Kidney epithelial cell (primary cell): ENCODE results near the gene RXYLT1. TPM values are rescaled to one million over a fixed set of nuclear protein-coding genes. Genes with fewer than 3 reads are reported as not detected.

Experiments
- DNase-seq: peaks from one replicate; pipeline ENCODE4 v3.0.0-alpha.2; 2010; ENCODE audit warnings: low read depth
- H3K27me3 ChIP-seq: 2 replicates; pipeline ENCODE4 v1.6.0; 2011; ENCODE audit warnings: low read length; ENCODE audit not compliant: control insufficient read depth, insufficient read depth
- H3K36me3 ChIP-seq: 2 replicates; pipeline ENCODE4 v1.5.1; 2011; ENCODE audit warnings: low read length; ENCODE audit not compliant: control insufficient read depth, insufficient read depth
- H3K4me3 ChIP-seq: 2 replicates; pipeline ENCODE4 v1.5.1; 2011; ENCODE audit warnings: low read depth, mild to moderate bottlenecking, control low read depth, low read length
- total RNA-seq: library from RNA; depleted of rRNA; stranded (reverse); fragments of >200 nt; gene quantifications from 2 replicates; pipeline ENCODE4 v1.2.3, GENCODE V29; 2015
- TF ChIP-seq, protein P1 (sequence below): IDR thresholded peaks from 2 replicates; pipeline ENCODE4 v1.5.1; 2011; ENCODE audit warnings: mild to moderate bottlenecking, moderate library complexity, low read length, control low read depth, inconsistent platforms; ENCODE audit not compliant: insufficient read depth, poor library complexity, severe bottlenecking

RXYLT1 gene
- total RNA-seq, 1 donor from 2014 or later, result 21.1 TPM

DNA sequence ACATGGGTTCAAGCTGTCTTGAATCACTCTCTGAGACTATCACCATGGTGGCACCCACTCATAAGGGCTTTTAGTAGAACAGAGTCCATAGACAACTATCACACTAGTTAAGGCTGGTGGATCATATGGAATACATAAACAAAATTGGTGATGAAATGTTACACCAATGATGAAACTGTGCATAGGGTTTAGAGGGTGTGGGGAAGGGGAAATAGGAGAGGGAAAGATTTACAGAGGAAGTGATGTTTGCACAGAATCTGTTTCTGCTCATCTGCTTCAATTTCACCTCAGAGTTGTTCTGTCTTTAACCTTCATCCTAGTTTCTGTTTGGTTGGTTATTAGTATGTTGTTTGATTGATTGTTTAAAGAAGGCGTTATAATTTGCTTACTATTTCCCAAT lies 2.4 kb upstream of the RXYLT1 start:
- TF ChIP-seq, protein P1, sequence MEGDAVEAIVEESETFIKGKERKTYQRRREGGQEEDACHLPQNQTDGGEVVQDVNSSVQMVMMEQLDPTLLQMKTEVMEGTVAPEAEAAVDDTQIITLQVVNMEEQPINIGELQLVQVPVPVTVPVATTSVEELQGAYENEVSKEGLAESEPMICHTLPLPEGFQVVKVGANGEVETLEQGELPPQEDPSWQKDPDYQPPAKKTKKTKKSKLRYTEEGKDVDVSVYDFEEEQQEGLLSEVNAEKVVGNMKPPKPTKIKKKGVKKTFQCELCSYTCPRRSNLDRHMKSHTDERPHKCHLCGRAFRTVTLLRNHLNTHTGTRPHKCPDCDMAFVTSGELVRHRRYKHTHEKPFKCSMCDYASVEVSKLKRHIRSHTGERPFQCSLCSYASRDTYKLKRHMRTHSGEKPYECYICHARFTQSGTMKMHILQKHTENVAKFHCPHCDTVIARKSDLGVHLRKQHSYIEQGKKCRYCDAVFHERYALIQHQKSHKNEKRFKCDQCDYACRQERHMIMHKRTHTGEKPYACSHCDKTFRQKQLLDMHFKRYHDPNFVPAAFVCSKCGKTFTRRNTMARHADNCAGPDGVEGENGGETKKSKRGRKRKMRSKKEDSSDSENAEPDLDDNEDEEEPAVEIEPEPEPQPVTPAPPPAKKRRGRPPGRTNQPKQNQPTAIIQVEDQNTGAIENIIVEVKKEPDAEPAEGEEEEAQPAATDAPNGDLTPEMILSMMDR, result no peak
- Histone ChIP-seq H3K36me3 (no peaks in the 10 kb centered on the region), H3K4me3 (no peak overlapping the region), H3K27me3 (no peaks in the 10 kb centered on the region)
- DNase-seq, result no peak

DNA sequence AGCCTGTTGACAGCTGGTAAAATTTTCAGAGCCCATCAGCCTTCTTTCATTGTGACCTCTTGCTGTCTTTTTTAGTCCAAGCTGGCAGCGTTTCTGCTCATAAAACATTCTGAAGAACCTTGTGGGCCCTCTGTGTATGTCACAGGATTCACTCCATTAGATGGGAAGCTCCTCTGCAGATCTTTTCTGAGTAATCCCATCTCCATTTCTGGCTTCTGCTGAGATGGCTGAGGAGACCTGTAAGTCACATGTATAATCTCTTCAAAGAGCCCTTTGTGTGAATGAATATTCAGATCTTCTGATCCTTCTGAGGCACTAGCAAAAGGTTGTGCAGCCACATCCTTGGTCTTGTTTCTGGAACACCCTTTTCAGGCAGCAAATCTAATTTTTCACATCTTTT lies 2.8 kb downstream of the RXYLT1 start:
- Histone ChIP-seq H3K27me3 (no peaks in the 10 kb centered on the region), H3K4me3 (no peak overlapping the region), H3K36me3 (peaks cover 4% of the 10 kb centered on the region)
- TF ChIP-seq, protein P1, result no peak
- DNase-seq, result no peak

DNA sequence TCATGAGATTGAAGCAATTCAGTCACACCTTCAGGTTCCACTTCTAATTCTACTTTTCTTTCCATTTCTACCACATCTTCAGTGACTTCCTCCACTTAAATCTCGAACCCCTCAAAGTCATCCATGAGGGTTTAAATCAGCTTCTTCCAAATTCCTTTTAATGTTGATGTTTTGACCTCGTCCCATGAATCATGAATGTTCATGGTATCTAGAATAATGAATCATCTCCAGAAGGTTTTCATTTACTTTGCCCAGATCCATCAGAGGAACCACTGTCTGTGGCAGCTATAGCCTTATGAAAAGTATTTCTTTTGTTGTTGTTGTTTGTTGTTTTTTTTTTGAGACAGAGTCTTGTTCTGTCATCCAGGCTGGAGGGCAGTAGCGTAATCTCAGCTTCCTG lies 7.6 kb downstream of the RXYLT1 start:
- H3K4me3 ChIP-seq, result no peak overlapping the region
- H3K27me3 ChIP-seq, result no peaks in the 10 kb centered on the region
- no peak for DNase-seq
- H3K36me3 ChIP-seq, result peaks cover 4% of the 10 kb centered on the region
- TF ChIP-seq, protein P1, result no peak

DNA sequence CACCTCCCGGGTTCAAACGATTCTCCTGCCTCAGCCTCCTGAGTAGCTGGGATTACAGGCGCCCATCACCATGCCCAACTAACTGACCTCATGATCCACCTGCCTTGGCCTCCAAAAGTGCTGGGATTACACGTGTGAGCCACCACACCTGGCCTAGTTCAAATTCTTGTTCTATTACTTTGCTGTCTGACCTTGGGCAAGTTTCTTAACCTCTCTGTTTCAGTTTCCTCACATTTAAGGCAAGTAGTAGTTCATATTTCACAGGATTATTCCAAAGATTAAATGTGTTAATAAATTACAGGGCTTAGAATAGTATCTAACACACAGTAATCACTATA lies 10.9 kb downstream of the RXYLT1 start:
- no peaks in the 10 kb centered on the region for H3K27me3 ChIP-seq
- TF ChIP-seq, protein P1, result no peak
- H3K4me3 ChIP-seq, result no peak overlapping the region
- H3K36me3 ChIP-seq, result peaks cover 4% of the 10 kb centered on the region
- no peak for DNase-seq

DNA sequence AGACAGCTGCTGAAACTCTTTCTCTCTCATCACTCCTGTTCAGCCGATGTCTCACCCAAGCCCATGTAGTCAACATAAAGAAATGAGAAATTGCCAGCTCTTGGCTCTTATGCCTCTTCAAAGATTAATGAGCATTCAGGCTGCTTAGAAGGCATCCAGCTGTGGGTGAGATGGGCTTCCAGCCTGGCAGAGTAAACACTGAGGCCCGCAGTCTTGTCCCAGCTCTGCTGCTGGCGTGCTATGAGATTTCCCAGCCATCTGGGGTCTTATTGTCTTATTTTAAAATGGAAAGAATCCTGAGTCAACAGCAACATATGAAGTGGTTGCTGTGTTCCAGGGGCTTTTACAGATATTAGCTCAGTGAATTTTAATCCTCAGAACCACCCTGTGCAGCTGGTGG lies 12.6 kb downstream of the RXYLT1 start:
- TF ChIP-seq, protein P1, result no peak
- Histone ChIP-seq H3K36me3 (no peaks in the 10 kb centered on the region), H3K27me3 (no peaks in the 10 kb centered on the region), H3K4me3 (no peak overlapping the region)
- DNase-seq, result no peak

DNA sequence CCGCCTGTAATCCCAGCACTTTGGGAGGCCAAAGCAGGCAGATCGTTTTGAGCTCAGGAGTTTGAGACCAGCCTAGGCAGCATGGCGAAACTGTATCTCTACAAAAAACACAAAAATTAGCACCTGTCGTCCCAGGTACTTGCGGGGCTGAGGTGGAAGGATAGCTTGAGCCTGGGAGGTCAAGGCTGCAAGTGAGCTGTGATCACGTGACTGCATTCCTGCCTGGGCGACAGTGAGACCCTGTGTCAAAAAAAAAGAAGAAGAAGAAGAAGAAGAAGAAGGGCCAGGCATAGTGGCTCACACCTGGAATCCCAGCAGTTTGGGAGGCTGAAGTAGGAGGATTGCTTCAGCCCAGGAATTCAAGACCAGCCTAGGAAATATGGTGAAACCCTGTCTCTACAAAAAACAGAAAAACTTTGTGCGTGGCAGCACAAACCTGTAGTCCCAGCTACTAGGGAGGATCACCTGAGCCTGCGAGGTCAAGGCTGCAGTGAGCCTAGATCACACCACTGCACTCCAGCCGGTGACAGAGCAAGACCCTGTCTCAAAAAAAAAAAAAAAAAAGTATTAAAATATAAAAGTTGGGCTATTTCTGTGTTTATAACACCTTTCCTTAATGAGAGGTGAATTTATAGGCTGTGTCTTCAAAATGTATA lies 15.5 kb downstream of the RXYLT1 start:
- Histone ChIP-seq H3K4me3 (no peak overlapping the region), H3K27me3 (no peaks in the 10 kb centered on the region), H3K36me3 (no peaks in the 10 kb centered on the region)
- TF ChIP-seq, protein P1, result no peak
- DNase-seq, result no peak
